Endothelial cell of umbilical vein (primary cell): ENCODE data around the gene PPP1R3A.

Source experiments
- EZH2 ChIP-seq: IDR thresholded peaks from 2 replicates; pipeline ENCODE4 v1.6.1; 2012; ENCODE audit warnings: borderline replicate concordance, low read depth, mild to moderate bottlenecking, moderate library complexity, low read length, inconsistent platforms; ENCODE audit not compliant: severe bottlenecking
- FOS ChIP-seq: IDR thresholded peaks from 2 replicates; pipeline ENCODE4 v1.6.1; 2011; ENCODE audit warnings: mild to moderate bottlenecking, low read length, moderate library complexity, borderline replicate concordance; ENCODE audit not compliant: insufficient read depth
- JUN ChIP-seq: IDR thresholded peaks from 2 replicates; pipeline ENCODE4 v1.6.1; 2011; ENCODE audit warnings: borderline replicate concordance, low read depth; ENCODE audit not compliant: insufficient read length, insufficient read depth
- MYC ChIP-seq: IDR thresholded peaks from one replicate; pipeline ENCODE4 v1.6.1; 2011; ENCODE audit warnings: mild to moderate bottlenecking, low read depth, low read length
- POLR2A ChIP-seq: IDR thresholded peaks from 2 replicates; pipeline ENCODE4 v1.6.1; 2012; ENCODE audit warnings: low read depth, mild to moderate bottlenecking, control low read depth, low read length
- POLR2AphosphoS5 ChIP-seq: IDR thresholded peaks from 2 replicates; pipeline ENCODE4 v1.6.1; 2012; ENCODE audit warnings: low read depth, mild to moderate bottlenecking, control low read depth, low read length, moderate library complexity; ENCODE audit not compliant: insufficient read depth
- TF ChIP-seq, protein P1 (sequence below), 2 donors: IDR thresholded peaks; 1 replicate in 1 of 2; 2 replicates in 1 of 2; pipeline ENCODE4 v1.5.1; 2011; ENCODE audit warnings: low read length in 2 of 2, mild to moderate bottlenecking in 2 of 2, moderate library complexity in 2 of 2, control low read depth in 1 of 2, inconsistent platforms in 1 of 2, low read depth in 1 of 2; ENCODE audit not compliant: insufficient read depth in 1 of 2; ENCODE audit errors: extremely low read depth in 1 of 2
- TF ChIP-seq, protein P2 (sequence below): IDR thresholded peaks from 2 replicates; pipeline ENCODE4 v1.6.1; 2011; ENCODE audit not compliant: insufficient read depth, insufficient read length

DNA sequence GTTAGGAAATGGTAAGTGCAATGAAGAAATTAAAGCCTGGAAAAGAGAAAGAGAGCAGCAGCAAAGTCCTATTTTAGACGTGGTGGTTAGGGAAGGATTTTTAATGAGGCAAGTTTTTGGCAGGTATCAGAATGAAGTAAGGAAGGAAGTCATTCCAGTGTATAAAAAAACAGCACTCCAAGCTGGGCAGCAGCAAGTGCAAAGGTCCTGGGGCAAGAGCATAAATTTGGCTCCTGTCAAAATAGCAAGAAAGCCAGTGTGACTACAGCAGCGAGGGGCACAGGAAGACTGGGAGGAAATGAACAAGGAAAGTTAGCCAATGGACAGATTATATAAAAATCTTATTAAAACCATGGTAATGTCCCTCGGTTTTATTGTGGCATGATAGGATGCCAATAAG is 90.2 kb downstream of the PPP1R3A start:
- TF ChIP-seq FOS (no peak), POLR2AphosphoS5 (no peak), POLR2A (no peak), JUN (no peak), EZH2 (no peak), MYC (no peak)
- TF ChIP-seq, protein P1, sequence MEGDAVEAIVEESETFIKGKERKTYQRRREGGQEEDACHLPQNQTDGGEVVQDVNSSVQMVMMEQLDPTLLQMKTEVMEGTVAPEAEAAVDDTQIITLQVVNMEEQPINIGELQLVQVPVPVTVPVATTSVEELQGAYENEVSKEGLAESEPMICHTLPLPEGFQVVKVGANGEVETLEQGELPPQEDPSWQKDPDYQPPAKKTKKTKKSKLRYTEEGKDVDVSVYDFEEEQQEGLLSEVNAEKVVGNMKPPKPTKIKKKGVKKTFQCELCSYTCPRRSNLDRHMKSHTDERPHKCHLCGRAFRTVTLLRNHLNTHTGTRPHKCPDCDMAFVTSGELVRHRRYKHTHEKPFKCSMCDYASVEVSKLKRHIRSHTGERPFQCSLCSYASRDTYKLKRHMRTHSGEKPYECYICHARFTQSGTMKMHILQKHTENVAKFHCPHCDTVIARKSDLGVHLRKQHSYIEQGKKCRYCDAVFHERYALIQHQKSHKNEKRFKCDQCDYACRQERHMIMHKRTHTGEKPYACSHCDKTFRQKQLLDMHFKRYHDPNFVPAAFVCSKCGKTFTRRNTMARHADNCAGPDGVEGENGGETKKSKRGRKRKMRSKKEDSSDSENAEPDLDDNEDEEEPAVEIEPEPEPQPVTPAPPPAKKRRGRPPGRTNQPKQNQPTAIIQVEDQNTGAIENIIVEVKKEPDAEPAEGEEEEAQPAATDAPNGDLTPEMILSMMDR (IDR thresholded peaks at IDR 0.05; ENCODE audit: extremely low read depth in 1 of 2, insufficient read depth in 1 of 2, low read depth in 1 of 2, low read length in 2 of 2): no peak
- TF ChIP-seq, protein P2, sequence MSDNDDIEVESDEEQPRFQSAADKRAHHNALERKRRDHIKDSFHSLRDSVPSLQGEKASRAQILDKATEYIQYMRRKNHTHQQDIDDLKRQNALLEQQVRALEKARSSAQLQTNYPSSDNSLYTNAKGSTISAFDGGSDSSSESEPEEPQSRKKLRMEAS: no peak
